DND-41 (cell line): ENCODE data around the gene MCF2L2.

Experiments used
- ATAC-seq: fragments of 200-7000 bp; cut with Tn5 transposase; 3 replicates; pipeline ENCODE4 v1.9.1; 2021; ENCODE audit warnings: low read depth; ENCODE audit not compliant: insufficient read depth
- DNase-seq: peaks from one replicate; pipeline ENCODE4 v3.0.0-alpha.2; 2020
- H2AFZ ChIP-seq: 2 replicates; pipeline ENCODE4 v1.6.0; 2012; ENCODE audit warnings: low read depth, low read length
- H3K27ac ChIP-seq: 2 replicates; pipeline ENCODE4 v1.5.1; 2012; ENCODE audit warnings: low read length, inconsistent platforms
- H3K27me3 ChIP-seq: fragments of 200-600 bp; sonication (generic); 2 replicates; pipeline ENCODE4 v1.6.0; 2012; ENCODE audit warnings: low read length, mild to moderate bottlenecking, inconsistent platforms; ENCODE audit not compliant: insufficient read depth, poor library complexity
- H3K36me3 ChIP-seq: 2 replicates; pipeline ENCODE4 v1.5.1; 2012; ENCODE audit warnings: low read length, inconsistent platforms; ENCODE audit not compliant: insufficient read depth
- H3K4me1 ChIP-seq: 2 replicates; pipeline ENCODE4 v1.5.1; 2012; ENCODE audit warnings: mild to moderate bottlenecking, low read length; ENCODE audit not compliant: insufficient read depth
- H3K4me2 ChIP-seq: 2 replicates; pipeline ENCODE4 v1.6.0; 2012; ENCODE audit warnings: mild to moderate bottlenecking, moderate library complexity, low read length, inconsistent platforms; ENCODE audit not compliant: insufficient read depth
- H3K4me3 ChIP-seq, 2 experiments: fragments of 200-600 bp in 1 of 2; shearing (Covaris generic) in 1 of 2; 2 replicates each; pipeline ENCODE4 v1.5.1; 2012 to 2016; ENCODE audit warnings: inconsistent platforms in 2 of 2, low read length in 2 of 2, mild to moderate bottlenecking in 2 of 2, low read depth in 1 of 2, moderate library complexity in 1 of 2
- H3K79me2 ChIP-seq: 2 replicates; pipeline ENCODE4 v1.6.0; 2012; ENCODE audit warnings: low read length, inconsistent platforms; ENCODE audit not compliant: insufficient read depth
- H3K9ac ChIP-seq: 2 replicates; pipeline ENCODE4 v1.6.0; 2012; ENCODE audit warnings: low read depth, mild to moderate bottlenecking, inconsistent platforms, low read length, moderate library complexity
- H3K9me3 ChIP-seq: 2 replicates; pipeline ENCODE4 v1.5.1; 2012; ENCODE audit warnings: low read length, moderate library complexity, mild to moderate bottlenecking, inconsistent platforms; ENCODE audit not compliant: insufficient read depth, severe bottlenecking
- H4K20me1 ChIP-seq: 2 replicates; pipeline ENCODE4 v1.6.0; 2012; ENCODE audit warnings: low read length; ENCODE audit not compliant: insufficient read depth
- CTCF ChIP-seq: IDR thresholded peaks from 2 replicates; pipeline ENCODE4 v1.5.1; 2012; ENCODE audit warnings: borderline replicate concordance, low read length, moderate library complexity, mild to moderate bottlenecking; ENCODE audit not compliant: poor library complexity, severe bottlenecking; ENCODE audit errors: extremely low read depth
- EZH2 ChIP-seq: IDR thresholded peaks from 3 replicates; pipeline ENCODE4 v1.6.1; 2012; ENCODE audit warnings: borderline replicate concordance, low read depth, mild to moderate bottlenecking, moderate library complexity, low read length, inconsistent platforms; ENCODE audit not compliant: severe bottlenecking

The MCF2L2 gene

GRCh38 chr3:183252118-183252782 lies 176.2 kb downstream of the MCF2L2 start:
- no peak overlapping the region for H3K27ac ChIP-seq
- no peaks in the 10 kb centered on the region for H3K27me3 ChIP-seq
- H3K36me3 ChIP-seq, result no peaks in the 10 kb centered on the region
- TF ChIP-seq CTCF (no peak), EZH2 (no peak)
- no peaks in the 10 kb centered on the region for H3K79me2 ChIP-seq
- no peak for ATAC-seq
- no peak overlapping the region for H3K9ac ChIP-seq
- no peaks in the 10 kb centered on the region for H4K20me1 ChIP-seq
- DNase-seq, result no peak
- H3K4me3 ChIP-seq, result no peak overlapping the region
- H2AFZ ChIP-seq, result no peak overlapping the region
- no peak overlapping the region for H3K4me2 ChIP-seq
- no peaks in the 10 kb centered on the region for H3K9me3 ChIP-seq
- no peaks in the 10 kb centered on the region for H3K4me1 ChIP-seq

GRCh38 chr3:183249006-183249718 lies 179.3 kb downstream of the MCF2L2 start:
- ATAC-seq, result no peak
- Histone ChIP-seq H3K4me1 (no peaks in the 10 kb centered on the region), H3K27me3 (peaks cover 3% of the 10 kb centered on the region), H3K79me2 (no peaks in the 10 kb centered on the region), H2AFZ (no peak overlapping the region), H3K9me3 (no peaks in the 10 kb centered on the region), H3K9ac (no peak overlapping the region), H3K27ac (no peak overlapping the region), H4K20me1 (no peaks in the 10 kb centered on the region), H3K36me3 (no peaks in the 10 kb centered on the region), H3K4me3 (no peak overlapping the region), H3K4me2 (no peak overlapping the region)
- DNase-seq, result no peak
- TF ChIP-seq EZH2, result no peak
- no peak for TF ChIP-seq CTCF

GRCh38 chr3:183247011-183247589 lies 181.3 kb downstream of the MCF2L2 start:
- TF ChIP-seq EZH2, result no peak
- no peak for TF ChIP-seq CTCF
- no peak for ATAC-seq
- H3K4me2 ChIP-seq, result no peak overlapping the region

More at GRCh38 chr3:183247011-183247589, 181.3 kb downstream of the MCF2L2 start:
- H2AFZ ChIP-seq, result no peak overlapping the region
- no peak for DNase-seq
- H3K9ac ChIP-seq, result no peak overlapping the region
- H3K4me1 ChIP-seq, result no peaks in the 10 kb centered on the region
- H3K79me2 ChIP-seq, result no peaks in the 10 kb centered on the region
- peaks cover 15% of the 10 kb centered on the region for H3K9me3 ChIP-seq
- peaks cover 3% of the 10 kb centered on the region for H3K27me3 ChIP-seq
- no peaks in the 10 kb centered on the region for H4K20me1 ChIP-seq
- H3K36me3 ChIP-seq, result no peaks in the 10 kb centered on the region
- no peak overlapping the region for H3K27ac ChIP-seq
- H3K4me3 ChIP-seq, result no peak overlapping the region
